Measurements from ENCODE around the gene MTURN. TPM values are rescaled to one million over a fixed set of nuclear protein-coding genes. Genes with fewer than 3 reads are reported as not detected.
A peak's percentile ranks its signal among the peaks of the same experiment; 100 is the strongest.

The MTURN gene
- total RNA-seq, 1 experiment from 2014 or later: 2.2 TPM

DNA sequence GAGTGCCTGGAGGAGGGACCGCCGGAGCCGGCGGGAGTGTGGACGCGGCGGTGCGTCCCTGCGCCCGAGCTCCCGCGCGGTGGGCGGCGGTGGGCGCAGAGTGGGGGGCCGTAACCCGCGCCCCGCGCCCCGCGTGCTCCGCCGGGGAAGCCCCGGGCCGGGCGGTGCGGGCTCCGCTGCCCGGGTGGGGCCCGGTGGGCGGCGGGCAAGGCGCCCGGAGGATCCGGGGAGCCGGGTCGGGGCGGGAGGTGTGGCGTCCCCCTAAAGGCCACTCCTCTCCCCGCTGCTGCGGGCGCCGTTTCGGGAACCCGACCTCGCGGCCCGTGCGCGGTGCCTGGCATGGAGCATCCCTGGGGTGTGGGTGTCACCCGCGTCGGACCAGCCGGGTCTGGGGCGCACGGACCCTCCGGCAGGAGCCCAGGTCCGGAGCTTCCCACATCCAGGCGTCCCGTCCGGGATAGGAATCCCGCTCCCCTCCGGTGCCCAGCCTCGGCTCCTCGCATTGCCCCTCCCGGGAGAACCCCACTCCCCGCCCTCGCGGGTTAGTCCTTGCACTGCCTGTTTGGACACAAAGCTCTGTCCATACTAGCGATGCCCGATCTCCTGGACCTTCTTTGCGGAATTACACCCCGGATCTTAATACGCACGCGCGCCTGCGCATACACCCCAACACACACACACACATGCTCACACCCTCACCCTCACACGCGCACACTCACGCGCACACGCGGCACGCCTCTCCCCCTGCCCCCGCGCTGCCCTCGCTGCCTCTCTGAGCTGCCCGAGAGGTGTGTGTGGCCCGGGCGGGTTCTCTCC is 723 bp downstream of the MTURN start:
- peak overlapping the region; percentile 79 for H3K4me3 Mint-ChIP-seq (ENCODE audit: unreplicated experiment)
- H3K27ac Mint-ChIP-seq (ENCODE audit: unreplicated experiment): peak overlapping the region; percentile 51
- TF ChIP-seq, protein P1, sequence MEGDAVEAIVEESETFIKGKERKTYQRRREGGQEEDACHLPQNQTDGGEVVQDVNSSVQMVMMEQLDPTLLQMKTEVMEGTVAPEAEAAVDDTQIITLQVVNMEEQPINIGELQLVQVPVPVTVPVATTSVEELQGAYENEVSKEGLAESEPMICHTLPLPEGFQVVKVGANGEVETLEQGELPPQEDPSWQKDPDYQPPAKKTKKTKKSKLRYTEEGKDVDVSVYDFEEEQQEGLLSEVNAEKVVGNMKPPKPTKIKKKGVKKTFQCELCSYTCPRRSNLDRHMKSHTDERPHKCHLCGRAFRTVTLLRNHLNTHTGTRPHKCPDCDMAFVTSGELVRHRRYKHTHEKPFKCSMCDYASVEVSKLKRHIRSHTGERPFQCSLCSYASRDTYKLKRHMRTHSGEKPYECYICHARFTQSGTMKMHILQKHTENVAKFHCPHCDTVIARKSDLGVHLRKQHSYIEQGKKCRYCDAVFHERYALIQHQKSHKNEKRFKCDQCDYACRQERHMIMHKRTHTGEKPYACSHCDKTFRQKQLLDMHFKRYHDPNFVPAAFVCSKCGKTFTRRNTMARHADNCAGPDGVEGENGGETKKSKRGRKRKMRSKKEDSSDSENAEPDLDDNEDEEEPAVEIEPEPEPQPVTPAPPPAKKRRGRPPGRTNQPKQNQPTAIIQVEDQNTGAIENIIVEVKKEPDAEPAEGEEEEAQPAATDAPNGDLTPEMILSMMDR (IDR thresholded peaks at IDR 0.05; ENCODE audit: insufficient read depth in 1 of 2, low read depth in 1 of 2, low read length in 1 of 2, severe bottlenecking in 1 of 2, unreplicated experiment in 1 of 2): no peak
- intact Hi-C loops (cut with micrococcal nuclease; ENCODE audit: unreplicated experiment): no loop called here
- no TSS peak for BruUV-seq (replicated peaks)
- no peaks in the 10 kb centered on the region for H3K4me1 Mint-ChIP-seq (ENCODE audit: low read depth, unreplicated experiment)
- Histone ChIP-seq H3K4me1 (no peaks in the 10 kb centered on the region), H3K27me3 (replicated peaks; ENCODE audit: control insufficient read depth, insufficient read depth, low read length) (no peaks in the 10 kb centered on the region; the same call in 1 of the 2 replicates), H3K9me3 (no peaks in the 10 kb centered on the region), H3K4me3 (ENCODE audit: low read depth, low read length) (peak overlapping the region; percentile 86), H3K36me3 (ENCODE audit: control insufficient read depth, insufficient read depth, low read length) (no peaks in the 10 kb centered on the region)
- H3K27me3 Mint-ChIP-seq (ENCODE audit: insufficient read depth, unreplicated experiment): peaks cover 3% of the 10 kb centered on the region
- H3K36me3 Mint-ChIP-seq (ENCODE audit: insufficient read depth, unreplicated experiment): peaks cover 14% of the 10 kb centered on the region
- peak; percentile 43 to 45 for DNase-seq
- POLR2A ChIA-PET: no interaction called here
- CTCF ChIA-PET: interaction anchor here (0.7 kb wide), 1 partner anchor 745 kb away, joined by 3 read pairs; no protein-coding TSS in a partner anchor
- H3K9me3 Mint-ChIP-seq (ENCODE audit: unreplicated experiment): no peaks in the 10 kb centered on the region

DNA sequence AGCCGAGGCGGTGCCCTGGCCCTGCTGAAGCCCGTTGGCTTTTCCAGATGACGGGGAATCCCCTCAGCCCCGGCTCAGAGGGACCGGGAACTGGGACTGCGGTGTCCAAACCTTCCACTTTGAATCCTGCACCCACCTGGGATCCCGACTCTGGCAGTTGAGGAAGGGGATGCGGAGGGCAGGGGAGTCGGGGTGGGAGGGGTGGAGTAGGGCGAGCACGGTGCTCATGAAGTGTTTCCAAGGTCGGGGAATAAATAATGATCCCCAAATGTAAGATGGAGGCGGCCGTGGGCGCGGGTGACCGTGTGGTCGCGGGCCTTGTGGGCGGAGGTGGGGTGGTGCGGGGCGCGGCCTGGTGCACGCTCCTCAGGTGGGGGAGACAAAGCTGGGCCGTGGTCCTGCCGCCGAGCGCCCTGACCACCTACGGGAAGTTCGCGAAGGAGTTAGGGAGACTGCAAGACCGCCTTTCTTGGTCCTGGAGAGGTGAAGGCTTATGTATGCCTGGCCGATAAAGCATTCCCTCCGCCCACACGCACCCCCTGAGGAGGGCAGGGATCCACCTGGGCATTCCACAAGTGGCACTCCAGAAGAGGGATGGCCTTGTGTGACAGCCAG is 1.4 kb downstream of the MTURN start:
- DNase-seq: no peak
- Mint-ChIP-seq H3K36me3 (ENCODE audit: insufficient read depth, unreplicated experiment) (peaks cover 14% of the 10 kb centered on the region), H3K27me3 (ENCODE audit: insufficient read depth, unreplicated experiment) (peaks cover 3% of the 10 kb centered on the region), H3K27ac (ENCODE audit: unreplicated experiment) (peak overlapping the region; percentile 51), H3K4me3 (ENCODE audit: unreplicated experiment) (peak overlapping the region; percentile 79), H3K4me1 (ENCODE audit: low read depth, unreplicated experiment) (no peaks in the 10 kb centered on the region), H3K9me3 (ENCODE audit: unreplicated experiment) (no peaks in the 10 kb centered on the region)
- Histone ChIP-seq H3K4me3 (ENCODE audit: low read depth, low read length) (peak overlapping the region; percentile 86), H3K36me3 (ENCODE audit: control insufficient read depth, insufficient read depth, low read length) (no peaks in the 10 kb centered on the region), H3K9me3 (no peaks in the 10 kb centered on the region), H3K4me1 (no peaks in the 10 kb centered on the region), H3K27me3 (replicated peaks; ENCODE audit: control insufficient read depth, insufficient read depth, low read length) (no peaks in the 10 kb centered on the region; the same call in 1 of the 2 replicates)
- intact Hi-C loops (cut with micrococcal nuclease; ENCODE audit: unreplicated experiment): no loop called here
- TF ChIP-seq, protein P1 (IDR thresholded peaks at IDR 0.05; ENCODE audit: insufficient read depth in 1 of 2, low read depth in 1 of 2, low read length in 1 of 2, severe bottlenecking in 1 of 2, unreplicated experiment in 1 of 2): no peak
- CTCF ChIA-PET: interaction anchor here (0.7 kb wide), 1 partner anchor 744 kb away, joined by 3 read pairs; no protein-coding TSS in a partner anchor
- POLR2A ChIA-PET: no interaction called here
- no TSS peak for BruUV-seq (replicated peaks)

GRCh38 chr7:30136743-30137485 is 2.1 kb downstream of the MTURN start:
- H3K27me3 Mint-ChIP-seq (ENCODE audit: insufficient read depth, unreplicated experiment): peaks cover 3% of the 10 kb centered on the region
- Histone ChIP-seq H3K9me3 (no peaks in the 10 kb centered on the region), H3K27me3 (replicated peaks; ENCODE audit: control insufficient read depth, insufficient read depth, low read length) (no peaks in the 10 kb centered on the region; the same call in 1 of the 2 replicates), H3K36me3 (ENCODE audit: control insufficient read depth, insufficient read depth, low read length) (no peaks in the 10 kb centered on the region), H3K4me1 (no peaks in the 10 kb centered on the region), H3K4me3 (ENCODE audit: low read depth, low read length) (no peak overlapping the region)
- H3K9me3 Mint-ChIP-seq (ENCODE audit: unreplicated experiment): no peaks in the 10 kb centered on the region
- TF ChIP-seq, protein P1 (IDR thresholded peaks at IDR 0.05; ENCODE audit: insufficient read depth in 1 of 2, low read depth in 1 of 2, low read length in 1 of 2, severe bottlenecking in 1 of 2, unreplicated experiment in 1 of 2): no peak
- H3K4me1 Mint-ChIP-seq (ENCODE audit: low read depth, unreplicated experiment): no peaks in the 10 kb centered on the region
- peaks cover 14% of the 10 kb centered on the region for H3K36me3 Mint-ChIP-seq (ENCODE audit: insufficient read depth, unreplicated experiment)
- ChIA-PET POLR2A (no interaction called here), CTCF (no interaction called here)
- intact Hi-C loops (cut with micrococcal nuclease; ENCODE audit: unreplicated experiment): no loop called here
- H3K4me3 Mint-ChIP-seq (ENCODE audit: unreplicated experiment): peak overlapping the region; percentile 14
- no TSS peak for BruUV-seq (replicated peaks)
- DNase-seq: no peak
- H3K27ac Mint-ChIP-seq (ENCODE audit: unreplicated experiment): no peak overlapping the region

Measured in Caco-2 (cell line).